Stimulated activated CD4-positive, alpha-beta T cell treated with anti-CD3 and anti-CD28 coated beads, Interleukin-1b, Interleukin-23, amount 100 ng/mL, for 48 hours (primary cell): ENCODE data around the gene SH3TC1.

ENCODE experiments used
- DNase-seq: peaks from one replicate; pipeline ENCODE4 v3.0.0-alpha.2; 2020

SH3TC1 gene

DNA sequence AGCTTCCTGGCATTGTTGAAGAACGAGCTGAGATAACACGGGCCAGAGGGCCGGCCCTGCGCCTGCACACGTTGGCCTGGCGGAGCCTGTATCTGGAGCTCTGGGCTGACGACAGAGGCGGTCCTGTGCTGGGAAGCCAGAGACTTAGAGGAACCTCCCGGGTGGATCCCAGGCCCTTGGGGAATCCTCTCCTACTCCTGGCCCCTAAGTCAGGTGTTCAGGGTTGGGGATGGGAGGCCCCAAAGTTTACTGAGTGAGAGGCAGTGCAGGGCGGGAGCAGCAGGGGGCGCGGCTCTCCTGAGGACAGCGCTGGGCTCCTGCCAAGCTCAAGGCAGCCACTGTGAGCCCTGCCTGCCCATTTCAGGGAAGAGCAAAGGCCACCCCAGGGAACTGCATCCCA, 68.0 kb downstream of the SH3TC1 start:
- DNase-seq = peak; percentile 42

GRCh38 chr4:8268211-8268610, 69.1 kb downstream of the SH3TC1 start:
- no peak for DNase-seq

- DNase-seq = no peak
Observed at GRCh38 chr4:8268901-8269534, 69.9 kb downstream of the SH3TC1 start.

- no peak for DNase-seq
Observed at GRCh38 chr4:8269535-8270417, 70.7 kb downstream of the SH3TC1 start, which contains the start of gene HTRA3. Gene HTRA3 (plus strand): TSS chr4:8269754. CDS start chr4:8269969, 215 bp downstream.

GRCh38 chr4:8270418-8270771, 71.3 kb downstream of the SH3TC1 start:
- DNase-seq = no peak

GRCh38 chr4:8270912-8271815, 72.1 kb downstream of the SH3TC1 start:
- DNase-seq = no peak

GRCh38 chr4:8271821-8272220, 72.7 kb downstream of the SH3TC1 start:
- no peak for DNase-seq

DNA sequence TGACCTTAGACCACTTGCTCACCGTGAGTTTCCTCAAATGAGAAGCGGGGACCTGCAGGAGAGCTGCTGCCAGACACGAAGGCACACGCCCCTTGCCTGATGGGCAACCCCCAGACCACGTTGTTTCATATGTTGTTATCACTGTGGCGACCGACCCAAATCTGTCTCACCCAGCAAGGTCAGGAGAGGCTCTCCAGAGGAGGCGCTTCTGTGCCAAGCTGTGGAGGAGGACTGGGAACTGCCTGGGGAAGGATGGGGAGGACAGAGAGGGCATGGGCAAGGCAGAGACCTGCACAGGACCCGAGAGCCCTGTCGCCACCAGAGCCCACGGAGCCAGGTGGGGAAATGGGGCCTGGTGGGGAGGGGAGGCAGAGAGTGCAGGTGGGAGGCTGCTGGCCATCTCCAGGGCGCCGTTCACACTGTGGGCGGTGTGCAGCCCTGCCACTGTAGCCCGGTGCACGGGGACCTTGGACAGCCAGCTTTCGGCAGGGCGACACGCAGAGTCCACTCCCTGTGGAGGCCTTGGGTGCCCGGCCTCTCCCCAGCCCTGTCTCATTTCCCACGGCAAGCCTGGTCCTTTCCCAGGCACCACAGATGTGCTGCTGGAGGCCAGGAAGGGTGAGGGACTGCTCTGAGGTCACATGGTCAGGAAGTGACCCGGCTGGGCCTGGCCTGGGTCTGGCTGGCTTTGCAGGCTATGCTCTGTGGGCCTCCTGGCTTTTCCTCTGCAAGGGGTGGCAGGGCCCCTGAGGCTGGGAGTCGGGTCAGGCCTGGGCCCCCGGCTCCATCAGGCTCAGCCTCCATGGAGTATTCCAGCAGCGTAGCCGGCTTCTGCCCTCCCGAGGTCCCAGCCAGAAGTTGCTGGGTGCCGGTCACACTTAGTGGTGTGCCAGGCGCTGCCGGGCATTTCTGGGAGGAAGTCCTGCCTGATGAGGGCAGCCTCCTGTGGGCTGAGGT, 73.7 kb downstream of the SH3TC1 start:
- DNase-seq = no peak

DNA sequence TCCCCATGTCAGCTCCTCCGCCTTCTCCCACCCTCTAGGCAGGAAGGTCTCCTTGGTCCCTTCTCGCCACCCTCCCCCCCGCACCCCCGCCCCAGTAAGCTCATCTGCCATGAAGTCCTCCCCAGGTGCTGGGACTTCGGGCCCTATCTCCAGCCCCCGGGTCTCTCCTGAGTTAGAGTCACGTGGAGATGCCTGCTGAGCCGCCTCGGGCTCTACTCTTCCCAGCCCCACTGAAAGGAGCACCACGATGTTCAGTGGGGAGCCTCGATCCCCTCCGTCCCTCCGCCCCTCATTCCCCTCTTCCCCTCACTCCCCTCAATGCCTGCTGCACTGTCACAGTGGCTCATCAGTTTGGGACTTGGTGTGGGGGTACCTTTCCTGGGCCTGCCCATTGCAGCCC, 74.4 kb downstream of the SH3TC1 start:
- DNase-seq = no peak

DNA sequence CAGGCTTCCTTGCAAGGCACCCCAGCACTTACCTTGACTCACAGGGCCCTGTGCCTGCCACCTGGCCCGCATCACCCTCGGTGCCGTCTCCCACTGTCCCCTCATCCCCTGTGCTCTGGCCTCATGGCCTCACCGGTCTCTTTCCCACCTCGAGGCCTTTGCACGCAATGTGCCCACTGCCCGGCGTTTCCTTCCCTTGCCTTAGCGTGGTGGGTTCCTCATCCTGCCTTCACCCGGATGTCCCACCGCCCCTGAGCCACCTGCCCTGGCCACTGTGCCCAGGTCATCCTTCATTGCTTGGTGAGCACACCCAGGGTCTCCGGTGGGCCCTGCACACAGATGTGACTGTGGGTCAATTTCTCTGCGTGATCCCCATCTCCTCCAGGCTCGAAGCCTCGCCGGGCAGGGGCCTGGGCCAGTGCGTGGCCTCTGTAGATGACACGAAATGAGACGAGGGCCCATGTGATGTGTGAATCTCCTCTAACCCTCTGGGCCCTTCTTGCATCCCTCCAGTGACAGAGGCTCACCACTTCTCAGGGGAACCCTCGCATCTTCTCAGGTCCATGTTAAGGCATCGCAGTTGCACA, 75.1 kb downstream of the SH3TC1 start:
- no peak for DNase-seq

GRCh38 chr4:8274765-8275547, 75.9 kb downstream of the SH3TC1 start:
- no peak for DNase-seq

DNA sequence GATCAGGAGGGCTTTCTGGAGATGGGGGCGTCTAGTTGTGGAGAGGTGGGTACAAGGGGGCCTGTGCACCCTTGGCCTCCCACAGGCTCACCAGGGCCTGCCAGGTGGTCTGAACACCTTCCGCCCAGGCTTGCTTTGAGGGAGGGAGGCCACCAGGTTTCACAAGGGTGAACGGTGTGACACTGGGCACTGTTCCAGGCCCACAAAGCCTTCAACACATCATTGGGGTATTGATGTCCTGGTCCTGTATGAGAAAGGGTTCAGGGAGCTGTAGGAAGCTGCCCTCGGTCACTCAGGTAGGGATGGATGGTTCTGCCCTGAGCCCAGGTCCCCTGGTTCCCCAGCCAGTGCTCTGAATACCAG, 76.4 kb downstream of the SH3TC1 start:
- DNase-seq = no peak

DNA sequence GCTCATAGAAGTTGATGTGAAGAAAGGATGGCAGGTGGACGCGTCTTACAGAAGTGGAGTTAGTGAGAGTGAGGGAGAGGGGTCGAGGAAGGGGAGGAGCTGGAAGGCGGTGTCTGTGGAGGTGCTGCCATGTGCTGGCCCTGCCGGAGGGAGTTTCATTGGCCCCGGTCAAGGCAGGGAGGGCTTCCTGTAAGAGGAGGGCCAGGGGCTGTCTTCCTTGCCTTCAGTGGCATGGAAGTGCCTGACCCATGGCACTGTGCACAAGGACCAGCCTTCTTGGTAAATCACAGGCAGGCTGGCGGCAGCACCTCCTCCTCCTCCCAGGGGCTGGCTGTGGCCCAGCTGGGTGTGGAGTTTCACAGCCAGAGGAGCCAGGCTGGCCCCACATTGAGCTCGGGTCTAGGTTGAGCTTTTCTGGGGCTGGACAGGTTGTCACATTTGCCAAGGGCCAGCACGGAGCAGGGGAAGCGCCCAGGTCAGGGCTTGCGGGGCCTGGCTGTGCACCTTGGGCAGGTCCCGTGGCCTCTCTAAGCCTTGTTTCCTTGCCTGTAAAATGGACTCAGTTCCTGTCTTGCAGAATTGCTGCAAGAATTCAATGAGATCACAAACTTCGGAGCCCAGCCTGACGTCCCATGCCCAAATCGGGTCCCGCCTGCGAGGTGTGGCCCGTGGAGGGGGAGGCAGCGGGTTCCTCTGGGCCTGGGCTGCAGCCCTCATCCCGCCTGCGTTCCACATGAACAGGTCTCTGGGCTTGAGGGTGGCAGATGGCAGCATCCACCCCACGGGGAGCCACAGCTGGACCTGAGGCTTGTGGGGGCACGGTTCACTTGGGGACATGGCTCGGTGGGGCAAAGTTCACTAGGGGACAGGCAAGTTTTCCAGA, 77.5 kb downstream of the SH3TC1 start:
- DNase-seq = no peak

DNA sequence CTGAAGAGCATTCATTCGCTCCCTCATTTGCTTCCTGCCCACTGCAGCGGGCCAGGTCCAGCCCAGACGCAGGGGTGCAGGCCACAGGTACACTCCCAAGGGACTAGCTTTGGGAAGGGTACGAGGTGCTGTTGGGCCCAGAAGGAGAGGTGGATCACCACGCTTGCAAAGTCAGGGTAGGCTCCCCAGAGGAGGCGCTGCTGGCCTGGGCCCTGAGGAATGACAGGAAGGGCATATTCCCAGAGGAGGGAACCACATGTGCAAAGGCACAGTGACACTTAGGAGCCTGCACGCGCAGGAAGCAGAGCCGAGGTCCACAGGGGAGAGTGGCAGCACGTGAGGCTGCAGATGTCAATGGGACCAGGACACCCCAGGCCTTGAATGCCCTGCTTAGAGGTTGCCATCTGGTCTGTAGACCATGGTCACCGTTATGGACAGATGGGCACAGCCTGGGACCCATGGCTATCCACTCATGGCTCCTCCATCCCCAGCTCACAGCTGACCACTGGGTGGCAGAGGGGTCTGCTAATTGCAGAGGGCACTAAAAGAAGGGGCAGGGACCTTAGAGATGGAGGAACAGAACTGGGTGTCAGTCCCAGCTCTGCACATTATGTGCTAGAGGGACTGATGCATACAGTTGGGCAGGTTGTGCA, 78.4 kb downstream of the SH3TC1 start:
- DNase-seq = no peak

DNA sequence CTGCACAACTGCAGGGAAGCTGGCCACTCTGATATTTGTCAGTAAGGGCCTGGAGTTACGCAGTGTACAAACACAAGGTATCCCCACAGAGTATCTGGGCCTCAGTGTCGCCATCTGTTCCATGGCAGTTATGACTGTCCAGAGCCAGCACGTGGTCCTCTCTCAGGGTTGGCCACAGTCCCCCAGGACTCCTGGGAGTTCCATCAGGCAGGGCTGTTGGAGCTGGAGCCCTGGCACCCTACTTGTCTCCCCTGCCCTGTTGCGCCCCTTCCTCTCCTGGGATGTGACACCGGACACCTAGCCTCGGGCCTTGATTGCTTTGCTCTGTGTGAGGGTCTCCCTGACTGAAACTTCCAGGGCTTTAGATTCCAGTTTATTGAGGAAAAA, 78.9 kb downstream of the SH3TC1 start:
- no peak for DNase-seq

- DNase-seq = no peak
Observed at GRCh38 chr4:8278421-8279287, 79.6 kb downstream of the SH3TC1 start.

DNA sequence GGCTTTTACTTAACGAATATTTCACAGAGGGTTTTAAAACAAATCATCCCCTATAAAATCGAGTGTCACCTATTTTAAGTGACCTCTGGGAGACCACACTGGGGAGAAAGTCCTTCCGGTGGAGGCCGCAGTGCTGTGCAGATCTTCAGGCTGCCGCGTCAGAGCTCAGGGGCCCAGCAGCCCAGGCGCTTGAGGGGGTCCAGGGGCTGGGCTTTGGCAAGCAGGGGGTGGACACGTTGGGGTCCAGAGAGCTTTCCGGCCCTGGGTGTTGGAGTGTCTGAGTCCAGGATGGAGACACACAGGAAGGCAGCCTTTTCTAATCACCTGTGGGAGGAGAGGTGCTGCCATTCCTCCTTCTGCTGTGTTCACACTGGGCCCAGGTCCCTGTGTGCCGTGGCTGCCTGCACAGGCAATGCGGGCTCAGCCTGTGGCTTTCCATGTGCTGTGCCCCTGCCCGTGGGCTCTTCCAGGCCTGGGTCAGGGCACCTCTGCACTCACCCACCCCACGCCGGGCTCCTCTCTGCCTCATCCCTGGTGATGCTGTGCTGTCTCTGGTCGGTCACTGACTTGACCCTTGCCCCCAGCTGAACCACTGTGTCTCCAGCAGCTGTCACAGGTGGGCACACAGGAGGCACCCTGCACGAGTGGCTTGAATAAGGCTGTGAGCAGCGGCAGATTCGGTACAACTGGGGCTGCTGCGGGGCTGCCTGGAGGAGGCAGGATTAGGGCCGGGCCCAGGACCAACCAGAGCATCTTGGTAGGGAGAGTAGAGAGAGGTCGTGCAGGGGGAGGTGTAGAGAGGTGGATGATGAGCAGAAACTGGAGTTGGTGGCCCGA, 80.4 kb downstream of the SH3TC1 start:
- no peak for DNase-seq
